GM12878 (cell line): ENCODE measurements around the gene ZNF202. TPM values are rescaled to one million over a fixed set of nuclear protein-coding genes. Genes with fewer than 3 reads are reported as not detected.

Experiments used
- ATAC-seq: fragments of 200-7000 bp; cut with Tn5 transposase; 3 replicates; pipeline ENCODE4 v1.9.1; 2020; ENCODE audit warnings: mild to moderate bottlenecking, moderate library complexity
- BruUV-seq: library from RNA; stranded (reverse); fragments of 400-500 nt; replicated peaks from 2 replicates; lab custom pipeline; 2021; lab: Mats Ljungman, UMichigan
- CTCF ChIA-PET: fragments of 300-600 bp; sonication (Branson Sonifier 250); formaldehyde crosslinking; extraction: SDS; loops from one replicate; lab custom pipeline; 2021; ENCODE audit warnings: inconsistent platforms; lab: Yijun Ruan, JAX
- POLR2A ChIA-PET: fragments of 350-600 bp; formaldehyde crosslinking; extraction: SDS; loops from one replicate; lab custom pipeline; 2021; ENCODE audit warnings: inconsistent platforms; lab: Charles Lee
- RAD21 ChIA-PET: fragments of 300-600 bp; sonication (Branson Sonifier 250); formaldehyde crosslinking; loops from one replicate; lab custom pipeline; 2023; ENCODE audit warnings: antibody characterized with exemption; ENCODE audit not compliant: unreplicated experiment; lab: Charles Lee
- SMC1A ChIA-PET: fragments of 300-600 bp; sonication (Branson Sonifier 250); formaldehyde crosslinking; loops from one replicate; lab custom pipeline; 2023; ENCODE audit not compliant: unreplicated experiment, uncharacterized antibody; lab: Charles Lee
- DNase-seq: peaks from one replicate; pipeline ENCODE4 v3.0.0-alpha.2; 2011; ENCODE audit warnings: low read depth, low spot score
- FAIRE-seq: peaks from 3 replicates; lab custom pipeline; 2011; peaks lifted over from hg19 to GRCh38; lab: Jason Lieb, UNC
- H2AFZ ChIP-seq: 2 replicates; pipeline ENCODE4 v1.6.0; 2011; ENCODE audit warnings: low read depth, low read length, control low read depth; ENCODE audit not compliant: control insufficient read depth
- H3K27ac ChIP-seq: 2 replicates; pipeline ENCODE4 v1.5.1; 2011; ENCODE audit warnings: control low read depth; ENCODE audit not compliant: control insufficient read depth, insufficient read depth
- H3K27me3 ChIP-seq, 2 experiments: replicated peaks in 1 of 2; 2 replicates each; pipeline versions ENCODE4 v1.6.0 to v1.6.1; 2011; ENCODE audit warnings: low read length in 1 of 2; ENCODE audit not compliant: control insufficient read depth in 2 of 2, insufficient read depth in 2 of 2
- H3K36me3 ChIP-seq, 2 experiments: 2 replicates each; pipeline ENCODE4 v1.5.1; 2011; ENCODE audit warnings: low read length in 1 of 2; ENCODE audit not compliant: control insufficient read depth in 2 of 2, insufficient read depth in 2 of 2
- H3K4me1 ChIP-seq: 2 replicates; pipeline ENCODE4 v1.6.1; 2011; ENCODE audit warnings: mild to moderate bottlenecking, low read length, moderate library complexity, mixed read lengths; ENCODE audit not compliant: control insufficient read depth, insufficient read depth
- H3K4me2 ChIP-seq: 2 replicates; pipeline ENCODE4 v1.6.0; 2011; ENCODE audit warnings: control low read depth; ENCODE audit not compliant: control insufficient read depth, insufficient read depth
- H3K4me3 ChIP-seq: fragments of 200-600 bp; sonication (generic); 2 replicates; pipeline ENCODE4 v1.5.1; 2016
- H3K79me2 ChIP-seq: 2 replicates; pipeline ENCODE4 v1.6.0; 2011; ENCODE audit warnings: low read length; ENCODE audit not compliant: control insufficient read depth, insufficient read depth
- H3K9ac ChIP-seq: 2 replicates; pipeline ENCODE4 v1.8.0; 2011; ENCODE audit warnings: low read length, control low read depth, mixed read lengths; ENCODE audit not compliant: control insufficient read depth, insufficient read depth
- H3K9me3 ChIP-seq: replicated peaks from 3 replicates; pipeline ENCODE4 v1.5.1; 2011; ENCODE audit warnings: mild to moderate bottlenecking, low read length; ENCODE audit not compliant: control insufficient read depth, insufficient read depth
- H4K20me1 ChIP-seq: 2 replicates; pipeline ENCODE4 v1.6.0; 2011; ENCODE audit not compliant: control insufficient read depth, insufficient read depth
- CEBPZ ChIP-seq: fragments of 150-350 bp; IDR thresholded peaks from 2 replicates; pipeline ENCODE4 v1.6.1; 2016; ENCODE audit warnings: low read depth, low read length
- WGBS: methylation state at CpG from one replicate; pipeline ENCODE4 v1.1.6; 2016; ENCODE audit warnings: low lambda C conversion rate; ENCODE audit not compliant: insufficient replicate concordance, insufficient coverage; ENCODE audit errors: missing lambda C conversion rate; 5-methylcytosine and 5-hydroxymethylcytosine counted together
- in situ Hi-C: fragments of 300-500 bp; cut with MboI; formaldehyde crosslinking; loops from 9 replicates; pipeline ENCODE4 v1.14.3; 2018; ENCODE audit warnings: mixed read lengths
- intact Hi-C: fragments of 100-400 bp; cut with micrococcal nuclease; formaldehyde crosslinking; loops from one replicate; pipeline ENCODE4 v1.14.2; 2022; ENCODE audit not compliant: unreplicated experiment
- polyA plus RNA-seq, 11 experiments: library from polyadenylated mRNA; depleted of rRNA in 4 of 11; unstranded in 6 of 11; stranded (reverse) in 5 of 11; fragments of >200 nt; fragmentation: Nextera tagmentation in 4 of 11; fragmentation: Illumina TruSeq in 1 of 11; extraction: Ambion mirVana in 4 of 11; extraction: Trizol in 1 of 11; gene quantifications; 1 replicate in 1 of 11; 2 replicates in 10 of 11; pipeline versions ENCODE4 v1.2.1 to v1.2.3, GENCODE V29; 2011 to 2016; ENCODE audit warnings: inconsistent platforms in 2 of 11, missing spikeins in 2 of 11, low read depth in 1 of 11
- total RNA-seq, 4 experiments: library from RNA; depleted of rRNA in 3 of 4; stranded (reverse); fragments of >200 nt in 3 of 4; fragmentation: Illumina TruSeq in 1 of 4; extraction: Trizol in 1 of 4; gene quantifications; 2 replicates each; pipeline versions ENCODE4 v1.2.1 to v1.2.3, GENCODE V29; 2013 to 2021
- TF ChIP-seq, protein P1 (sequence below): fragments of 450-650 bp; IDR thresholded peaks from 2 replicates; pipeline ENCODE4 v1.6.1; 2017; ENCODE audit warnings: mild to moderate bottlenecking

ZNF202 gene
- total and polyA plus RNA-seq, 10 of the 15 experiments (the other 5 are each of a cell fraction or from before 2014, with no cell fraction given) = 2.6 to 13.6 (median 12.2) TPM

GRCh38 chr11:123742031-123742723, 717 bp upstream of the ZNF202 start:
- SMC1A ChIA-PET = interaction anchor here (0.6 to 1.3 kb wide), 2 partner anchors 12 to 62 kb away, joined by 3 to 4 read pairs; no protein-coding TSS in a partner anchor
- in situ Hi-C loops = no loop called here

More at GRCh38 chr11:123742031-123742723, 717 bp upstream of the ZNF202 start:
- DNase-seq = no peak
- CTCF ChIA-PET = interaction anchor here (0.6 kb wide), 1 partner anchor 10 kb away, joined by 3 read pairs; no protein-coding TSS in a partner anchor
- 0 out of 3 replicates have a peak, but pooled peaks have one; percentile 5 for ATAC-seq
- WGBS = 43% methylated on average over 12 of the region's 12 CpGs
- RAD21 ChIA-PET = interaction anchor here (0.6 kb wide), 1 partner anchor 414 kb away, joined by 3 read pairs; no protein-coding TSS in a partner anchor
- no peak for FAIRE-seq
- Histone ChIP-seq H3K36me3 (0 out of 4 replicates have a peak, but pooled peaks cover 0 to 2% of the 10 kb centered on the region in 2 experiments), H3K4me1 (peaks cover 3% of the 10 kb centered on the region; the same call in 1 of the 2 replicates), H3K79me2 (peaks cover 30% of the 10 kb centered on the region), H3K27me3 (no peaks in the 10 kb centered on the region), H3K4me2 (peak overlapping the region; percentile 30), H3K9ac (peak overlapping the region; percentile 76), H3K9me3 (no peaks in the 10 kb centered on the region), H2AFZ (peak overlapping the region; percentile 97), H3K4me3 (peak overlapping the region; percentile 86), H3K27ac (peak overlapping the region; percentile 43; the same call in 1 of the 2 replicates), H4K20me1 (no peaks in the 10 kb centered on the region)
- TF ChIP-seq, protein P1, sequence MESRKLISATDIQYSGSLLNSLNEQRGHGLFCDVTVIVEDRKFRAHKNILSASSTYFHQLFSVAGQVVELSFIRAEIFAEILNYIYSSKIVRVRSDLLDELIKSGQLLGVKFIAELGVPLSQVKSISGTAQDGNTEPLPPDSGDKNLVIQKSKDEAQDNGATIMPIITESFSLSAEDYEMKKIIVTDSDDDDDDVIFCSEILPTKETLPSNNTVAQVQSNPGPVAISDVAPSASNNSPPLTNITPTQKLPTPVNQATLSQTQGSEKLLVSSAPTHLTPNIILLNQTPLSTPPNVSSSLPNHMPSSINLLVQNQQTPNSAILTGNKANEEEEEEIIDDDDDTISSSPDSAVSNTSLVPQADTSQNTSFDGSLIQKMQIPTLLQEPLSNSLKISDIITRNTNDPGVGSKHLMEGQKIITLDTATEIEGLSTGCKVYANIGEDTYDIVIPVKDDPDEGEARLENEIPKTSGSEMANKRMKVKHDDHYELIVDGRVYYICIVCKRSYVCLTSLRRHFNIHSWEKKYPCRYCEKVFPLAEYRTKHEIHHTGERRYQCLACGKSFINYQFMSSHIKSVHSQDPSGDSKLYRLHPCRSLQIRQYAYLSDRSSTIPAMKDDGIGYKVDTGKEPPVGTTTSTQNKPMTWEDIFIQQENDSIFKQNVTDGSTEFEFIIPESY = no peak
- TF ChIP-seq CEBPZ = no peak
- POLR2A ChIA-PET = interaction anchor here (0.6 to 0.7 kb wide), 2 partner anchors 403 to 864 kb away, joined by 3 to 6 read pairs; no protein-coding TSS in a partner anchor
- intact Hi-C loops = no loop called here
- BruUV-seq = TSS peak; percentile 71
